HL-60 (cell line): ENCODE measurements around the gene SPRR2B.

ENCODE experiments used
- CTCF ChIP-seq: IDR thresholded peaks from one replicate; pipeline ENCODE4 v1.5.1; 2011; ENCODE audit warnings: low read length, control low read depth, inconsistent platforms; ENCODE audit not compliant: insufficient read depth
- GABPA ChIP-seq: IDR thresholded peaks from 2 replicates; pipeline ENCODE4 v1.6.1; 2012; ENCODE audit warnings: low read depth
- POLR2AphosphoS5 ChIP-seq: IDR thresholded peaks from 2 replicates; pipeline ENCODE4 v1.6.1; 2012; ENCODE audit warnings: low read depth
- REST ChIP-seq: IDR thresholded peaks from 2 replicates; pipeline ENCODE4 v1.6.1; 2012; ENCODE audit warnings: low read depth; ENCODE audit not compliant: insufficient replicate concordance
- SPI1 ChIP-seq: IDR thresholded peaks from 2 replicates; pipeline ENCODE4 v1.6.1; 2012; ENCODE audit warnings: low read depth, mild to moderate bottlenecking, borderline replicate concordance

- TF ChIP-seq POLR2AphosphoS5 = no peak
- TF ChIP-seq REST = no peak
- TF ChIP-seq CTCF = no peak
- no peak for TF ChIP-seq SPI1
- no peak for TF ChIP-seq GABPA
Measured at GRCh38 chr1:153058826-153059784, 12.3 kb downstream of the SPRR2B start.
